HepG2 (cell line): ENCODE data around the gene MEIG1. TPM values are rescaled to one million over a fixed set of nuclear protein-coding genes. Genes with fewer than 3 reads are reported as not detected.

Experiments used
- ARID2 ChIP-seq: sonication (generic); formaldehyde crosslinking; IDR thresholded peaks from 2 replicates; pipeline ENCODE4 v1.8.1; 2022; ENCODE audit warnings: mild to moderate bottlenecking, missing genetic modification reagents, borderline replicate concordance
- FLYWCH1 ChIP-seq: sonication (generic); formaldehyde crosslinking; IDR thresholded peaks from 2 replicates; pipeline ENCODE4 v1.8.1; 2023; ENCODE audit warnings: mild to moderate bottlenecking, missing genetic modification reagents
- FOXO4 ChIP-seq: sonication (generic); formaldehyde crosslinking; conservative IDR thresholded peaks from 2 replicates; pipeline ENCODE4 v1.8.1; 2023; ENCODE audit warnings: missing genetic modification reagents
- GFI1 ChIP-seq: sonication (generic); formaldehyde crosslinking; IDR thresholded peaks from 2 replicates; pipeline ENCODE4 v1.5.0; 2020; ENCODE audit warnings: missing genetic modification reagents, mild to moderate bottlenecking, borderline replicate concordance
- HINFP ChIP-seq: sonication (generic); formaldehyde crosslinking; IDR thresholded peaks from 2 replicates; pipeline ENCODE4 v1.4.0; 2020; ENCODE audit warnings: low read depth, mild to moderate bottlenecking, missing genetic modification reagents
- ISL2 ChIP-seq: sonication (generic); formaldehyde crosslinking; IDR thresholded peaks from 2 replicates; pipeline ENCODE4 v1.5.0; 2020; ENCODE audit warnings: missing genetic modification reagents
- KMT2B ChIP-seq: IDR thresholded peaks from 2 replicates; pipeline ENCODE4 v1.6.1; 2016; ENCODE audit warnings: missing genetic modification reagents, missing compliant biosample characterization
- NR1H2 ChIP-seq: sonication (generic); formaldehyde crosslinking; IDR thresholded peaks from 2 replicates; pipeline ENCODE4 v1.8.1; 2022; ENCODE audit warnings: low read depth, missing genetic modification reagents, borderline replicate concordance
- PHF5A ChIP-seq: IDR thresholded peaks from one replicate; pipeline ENCODE4 v1.6.1; 2018; ENCODE audit warnings: low read depth, missing genetic modification reagents; ENCODE audit not compliant: unreplicated experiment
- POLR2AphosphoS2 ChIP-seq: IDR thresholded peaks from 2 replicates; pipeline ENCODE4 v1.6.1; 2011; ENCODE audit warnings: low read depth, low read length, improper control_type of control experiment
- REPIN1 ChIP-seq: sonication (generic); formaldehyde crosslinking; IDR thresholded peaks from 2 replicates; pipeline ENCODE4 v1.8.0; 2022; ENCODE audit warnings: missing genetic modification reagents, low read depth, mild to moderate bottlenecking, borderline replicate concordance
- TBX3 ChIP-seq: fragments of 450-650 bp; IDR thresholded peaks from 2 replicates; pipeline ENCODE4 v1.6.1; 2017; ENCODE audit warnings: antibody characterized with exemption, mild to moderate bottlenecking, inconsistent platforms, borderline replicate concordance
- ZMYM2 ChIP-seq: sonication (generic); formaldehyde crosslinking; IDR thresholded peaks from 2 replicates; pipeline ENCODE4 v1.8.0; 2022; ENCODE audit warnings: mild to moderate bottlenecking, missing genetic modification reagents
- ZNF230 ChIP-seq: sonication (generic); formaldehyde crosslinking; IDR thresholded peaks from 2 replicates; pipeline ENCODE4 v1.4.0; 2020; ENCODE audit warnings: mild to moderate bottlenecking, missing genetic modification reagents
- ZNF3 ChIP-seq: IDR thresholded peaks from 2 replicates; pipeline ENCODE4 v1.7.0; 2017; ENCODE audit warnings: inconsistent platforms
- ZNF484 ChIP-seq: sonication (generic); formaldehyde crosslinking; IDR thresholded peaks from 2 replicates; pipeline ENCODE4 v1.5.1; 2020; ENCODE audit warnings: mild to moderate bottlenecking, low read depth, missing genetic modification reagents, borderline replicate concordance
- ZNF557 ChIP-seq: sonication (generic); formaldehyde crosslinking; IDR thresholded peaks from 2 replicates; pipeline ENCODE4 v1.4.0; 2020; ENCODE audit warnings: missing genetic modification reagents
- ZNF616 ChIP-seq: sonication (generic); formaldehyde crosslinking; IDR thresholded peaks from 2 replicates; pipeline ENCODE4 v1.5.0; 2020; ENCODE audit warnings: low read depth, mild to moderate bottlenecking, missing genetic modification reagents
- ZNF687 ChIP-seq: sonication (generic); formaldehyde crosslinking; IDR thresholded peaks from 2 replicates; pipeline ENCODE4 v1.5.1; 2020; ENCODE audit warnings: mild to moderate bottlenecking, missing genetic modification reagents, moderate library complexity
- polyA plus RNA-seq, 8 experiments: library from polyadenylated mRNA; depleted of rRNA in 3 of 8; stranded (reverse) in 7 of 8; unstranded in 1 of 8; fragments of >200 nt; fragmentation: Illumina TruSeq in 4 of 8; extraction: Trizol in 4 of 8; gene quantifications; 2 replicates each; pipeline versions ENCODE4 v1.2.1 to v1.2.3, GENCODE V29; 2011 to 2016; ENCODE audit warnings: low read depth in 4 of 8, missing spikeins in 1 of 8, mixed read lengths in 1 of 8; ENCODE audit not compliant: insufficient read depth in 1 of 8
- total RNA-seq, 5 experiments: library from RNA; depleted of rRNA; stranded (reverse); fragments of >200 nt; fragmentation: Illumina TruSeq; extraction: Trizol; gene quantifications; 2 replicates each; pipeline ENCODE4 v1.2.3, GENCODE V29; 2016; ENCODE audit warnings: low read depth in 1 of 5

MEIG1 gene
- total and polyA plus RNA-seq, 2 of the 13 experiments (the other 11 are each of a cell fraction or from before 2014, with no cell fraction given), result not detected

- TF ChIP-seq POLR2AphosphoS2 (no peak), ZNF557 (0 out of 2 replicates have a peak, but pooled peaks have one; percentile 71), TBX3 (0 out of 2 replicates have a peak, but pooled peaks have one; percentile 43), ZMYM2 (CRISPR knock-in tag) (0 out of 2 replicates have a peak, but pooled peaks have one; percentile 52), ZNF687 (peak; percentile 99), ISL2 (CRISPR knock-in tag) (no peak; the same call in 1 of the 2 replicates), PHF5A (peak; percentile 46), KMT2B (CRISPR knock-in tag) (peak; percentile 92), ZNF484 (CRISPR knock-in tag) (no peak), ZNF3 (CRISPR knock-in tag) (no peak; the same call in 1 of the 2 replicates), HINFP (CRISPR knock-in tag) (peak; percentile 92; the same call in 1 of the 2 replicates), FOXO4 (0 out of 2 replicates have a peak, but pooled peaks have one; percentile 45), GFI1 (CRISPR knock-in tag) (peak; percentile 87), ZNF616 (peak; percentile 80; the same call in 1 of the 2 replicates), REPIN1 (CRISPR knock-in tag) (peak; percentile 100), NR1H2 (CRISPR knock-in tag) (no peak), ARID2 (CRISPR knock-in tag) (peak; percentile 100), ZNF230 (CRISPR knock-in tag) (peak; percentile 83; the same call in 1 of the 2 replicates), FLYWCH1 (CRISPR knock-in tag) (peak; percentile 98)
Measured at GRCh38 chr10:14954001-14954770, 5.0 kb upstream of the MEIG1 start, which contains the start of gene DCLRE1C (continued).
